ENCODE results near the gene NFIX. TPM values are rescaled to one million over a fixed set of nuclear protein-coding genes. Genes with fewer than 3 reads are reported as not detected.
"Not testable (repeated sequence)": the region's sequence is repeated elsewhere in the genome, so short reads cannot be mapped to it uniquely, and the experiment has no call there.

The NFIX gene
- total and polyA plus RNA-seq, 7 experiments from 2014 or later: 0.41 to 7.7 (median 5.9) TPM

- H3K27ac Mint-ChIP-seq: peak overlapping the region in 1 of 9 donors; percentile 52
- no peak overlapping the region for H3K27ac ChIP-seq (ENCODE audit: low read depth, low read length)
- DNase-seq (no peak), ATAC-seq (no peak)
- no peaks in the 10 kb centered on the region for H3K9me3 Mint-ChIP-seq
- peaks cover 4 to 62% (median 22%) of the 10 kb centered on the region in 3 experiments for H3K36me3 ChIP-seq (ENCODE audit: control insufficient read depth in 2 of 3, insufficient read depth in 3 of 3, low read length in 3 of 3)
- H3K4me1 Mint-ChIP-seq: peaks cover 19 to 44% (median 25%) of the 10 kb centered on the region in 7 donors
- H3K4me1 ChIP-seq (ENCODE audit: control insufficient read depth in 2 of 2, insufficient read depth in 2 of 2, low read length in 2 of 2): peaks cover 0 to 11% of the 10 kb centered on the region in 2 donors
- peaks cover 4 to 21% (median 5%) of the 10 kb centered on the region in 5 donors for H3K36me3 Mint-ChIP-seq
- H3K27me3 ChIP-seq (ENCODE audit: control insufficient read depth in 2 of 2, insufficient read depth in 2 of 2, low read length in 2 of 2): no peaks in the 10 kb centered on the region
- H3K4me3 Mint-ChIP-seq: peak overlapping the region in 1 of 10 donors; percentile 21
- H3K27me3 Mint-ChIP-seq: no peaks in the 10 kb centered on the region
- no peak overlapping the region for H3K4me3 ChIP-seq (ENCODE audit: low read length)
- POLR2A ChIA-PET: interaction anchor here (1.2 to 2.6 kb wide), 4 partner anchors 12 to 63 kb away, joined by 3 to 8 read pairs (median 4); partner anchors contain the start of genes CALR and GCDH
- CTCF ChIA-PET: interaction anchor here (0.5 to 1.9 kb wide), 5 partner anchors 12 to 68 kb away, joined by 3 to 12 read pairs (median 4); no protein-coding TSS in a partner anchor
- no peaks in the 10 kb centered on the region for H3K9me3 ChIP-seq (ENCODE audit: control insufficient read depth in 2 of 3, low read length in 3 of 3)
- intact Hi-C loops (cut with micrococcal nuclease): no loop called here
Measured at GRCh38 chr19:12953138-12953798, 42.0 kb upstream of the NFIX start.

GRCh38 chr19:12953799-12954611, 41.3 kb upstream of the NFIX start:
- no peak for DNase-seq
- H3K27ac ChIP-seq (ENCODE audit: low read depth, low read length): no peak overlapping the region
- POLR2A ChIA-PET: interaction anchor here (0.9 to 2.6 kb wide), 4 partner anchors 15 to 73 kb away, joined by 3 to 8 read pairs (median 4); partner anchors contain the start of genes CALR and DNASE2
- no peaks in the 10 kb centered on the region for H3K27me3 Mint-ChIP-seq
- no peak overlapping the region for H3K4me3 ChIP-seq (ENCODE audit: low read length)
- peak overlapping the region in 8 of 9 donors; percentile 9 to 81 (median 48) for H3K27ac Mint-ChIP-seq
- H3K4me1 ChIP-seq (ENCODE audit: control insufficient read depth in 2 of 2, insufficient read depth in 2 of 2, low read length in 2 of 2): peaks cover 0 to 11% of the 10 kb centered on the region in 2 donors
- CTCF ChIA-PET: interaction anchor here (0.6 to 1.9 kb wide), 4 partner anchors 11 to 313 kb away, joined by 3 to 12 read pairs (median 4); no protein-coding TSS in a partner anchor
- peaks cover 19 to 43% (median 25%) of the 10 kb centered on the region in 7 donors for H3K4me1 Mint-ChIP-seq
- H3K36me3 ChIP-seq (ENCODE audit: control insufficient read depth in 2 of 3, insufficient read depth in 3 of 3, low read length in 3 of 3): peaks cover 4 to 55% (median 14%) of the 10 kb centered on the region in 3 experiments
- H3K27me3 ChIP-seq (ENCODE audit: control insufficient read depth in 2 of 2, insufficient read depth in 2 of 2, low read length in 2 of 2): no peaks in the 10 kb centered on the region
- peaks cover 4 to 21% (median 5%) of the 10 kb centered on the region in 5 donors for H3K36me3 Mint-ChIP-seq
- peak overlapping the region in 5 of 10 donors; percentile 14 to 89 (median 32) for H3K4me3 Mint-ChIP-seq
- no peak for ATAC-seq
- no peaks in the 10 kb centered on the region for H3K9me3 Mint-ChIP-seq
- intact Hi-C loops (cut with micrococcal nuclease): no loop called here
- H3K9me3 ChIP-seq (ENCODE audit: control insufficient read depth in 2 of 3, low read length in 3 of 3): no peaks in the 10 kb centered on the region

GRCh38 chr19:12954612-12954962, 40.7 kb upstream of the NFIX start:
- POLR2A ChIA-PET: interaction anchor here (0.9 to 3.6 kb wide), 4 partner anchors 16 to 74 kb away, joined by 3 to 22 read pairs (median 4); partner anchors contain the start of genes CALR and DNASE2
- peaks cover 19 to 43% (median 25%) of the 10 kb centered on the region in 7 donors for H3K4me1 Mint-ChIP-seq

GRCh38 chr19:12955575-12955974, 39.7 kb upstream of the NFIX start:
- H3K9me3 Mint-ChIP-seq; H3K9me3 ChIP-seq (ENCODE audit: control insufficient read depth in 2 of 3, low read length in 3 of 3); H3K27me3 Mint-ChIP-seq; H3K27me3 ChIP-seq (ENCODE audit: control insufficient read depth in 2 of 2, insufficient read depth in 2 of 2, low read length in 2 of 2); ATAC-seq; intact Hi-C loops (cut with micrococcal nuclease); DNase-seq: not testable (repeated sequence)
- POLR2A ChIA-PET: interaction anchor here (2.2 to 3.6 kb wide), 3 partner anchors 8 to 17 kb away, joined by 12 to 22 read pairs (median 13); partner anchors contain the start of genes CALR and RAD23A
- Mint-ChIP-seq H3K4me3 (peak overlapping the region; percentile 81 to 89 (median 84)), H3K36me3 (peaks cover 0 to 12% (median 4%) of the 10 kb centered on the region in 5 donors), H3K4me1 (peaks cover 16 to 39% (median 22%) of the 10 kb centered on the region in 7 donors), H3K27ac (peak overlapping the region; percentile 81 to 92 (median 89))
- H3K4me3 ChIP-seq (ENCODE audit: low read length): peak overlapping the region; percentile 84
- peaks cover 0 to 11% of the 10 kb centered on the region in 2 donors for H3K4me1 ChIP-seq (ENCODE audit: control insufficient read depth in 2 of 2, insufficient read depth in 2 of 2, low read length in 2 of 2)
- CTCF ChIA-PET: interaction anchor here (1.4 to 2.1 kb wide), 3 partner anchors 10 to 70 kb away, joined by 4 to 13 read pairs (median 6); partner anchors contain the start of gene DAND5
- H3K27ac ChIP-seq (ENCODE audit: low read depth, low read length): peak overlapping the region; percentile 81
- H3K36me3 ChIP-seq (ENCODE audit: control insufficient read depth in 2 of 3, insufficient read depth in 3 of 3, low read length in 3 of 3): peaks cover 0 to 39% (median 8%) of the 10 kb centered on the region in 3 experiments

More at GRCh38 chr19:12954612-12954962, 40.7 kb upstream of the NFIX start:
- Histone ChIP-seq H3K9me3 (ENCODE audit: control insufficient read depth in 2 of 3, low read length in 3 of 3) (no peaks in the 10 kb centered on the region), H3K27ac (ENCODE audit: low read depth, low read length) (no peak overlapping the region), H3K27me3 (ENCODE audit: control insufficient read depth in 2 of 2, insufficient read depth in 2 of 2, low read length in 2 of 2) (no peaks in the 10 kb centered on the region), H3K4me1 (ENCODE audit: control insufficient read depth in 2 of 2, insufficient read depth in 2 of 2, low read length in 2 of 2) (peaks cover 0 to 11% of the 10 kb centered on the region in 2 donors), H3K4me3 (ENCODE audit: low read length) (no peak overlapping the region), H3K36me3 (ENCODE audit: control insufficient read depth in 2 of 3, insufficient read depth in 3 of 3, low read length in 3 of 3) (peaks cover 2 to 49% (median 9%) of the 10 kb centered on the region in 3 experiments)
- no peaks in the 10 kb centered on the region for H3K9me3 Mint-ChIP-seq
- no peak for DNase-seq
- ATAC-seq: no peak
- intact Hi-C loops (cut with micrococcal nuclease): no loop called here
- no peaks in the 10 kb centered on the region for H3K27me3 Mint-ChIP-seq
- H3K27ac Mint-ChIP-seq: peak overlapping the region in 8 of 9 donors; percentile 9 to 81 (median 39)
- peak overlapping the region in 6 of 10 donors; percentile 14 to 89 (median 40) for H3K4me3 Mint-ChIP-seq
- CTCF ChIA-PET: interaction anchor here (0.6 to 1.9 kb wide), 4 partner anchors 11 to 313 kb away, joined by 3 to 12 read pairs (median 5); partner anchors contain the start of gene DAND5
- H3K36me3 Mint-ChIP-seq: peaks cover 4 to 19% (median 5%) of the 10 kb centered on the region in 5 donors

DNA sequence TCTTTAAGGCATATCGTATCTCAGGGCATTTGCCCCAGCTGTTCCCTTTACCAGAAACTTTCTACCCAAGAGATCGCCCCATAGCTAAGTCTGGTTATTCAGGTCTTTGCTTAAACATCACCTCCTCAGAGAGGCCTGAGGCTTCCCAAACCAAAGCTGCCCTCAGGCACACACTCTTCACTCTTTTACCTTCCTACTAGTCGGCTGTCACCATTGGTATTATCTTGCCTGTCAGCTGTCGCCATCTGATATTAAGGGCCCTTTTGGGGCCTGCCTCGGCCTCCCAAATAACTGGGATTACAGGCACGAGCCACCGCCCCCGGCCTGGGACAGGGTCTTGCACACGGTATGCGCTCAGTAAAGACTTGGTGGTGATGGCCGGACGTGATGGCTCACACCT, 39.3 kb upstream of the NFIX start:
- no peaks in the 10 kb centered on the region for H3K27me3 Mint-ChIP-seq
- Histone ChIP-seq H3K27me3 (ENCODE audit: control insufficient read depth in 2 of 2, insufficient read depth in 2 of 2, low read length in 2 of 2) (no peaks in the 10 kb centered on the region), H3K4me1 (ENCODE audit: control insufficient read depth in 2 of 2, insufficient read depth in 2 of 2, low read length in 2 of 2) (peaks cover 0 to 11% of the 10 kb centered on the region in 2 donors), H3K9me3 (ENCODE audit: control insufficient read depth in 2 of 3, low read length in 3 of 3) (no peaks in the 10 kb centered on the region), H3K4me3 (ENCODE audit: low read length) (peak overlapping the region; percentile 84), H3K27ac (ENCODE audit: low read depth, low read length) (peak overlapping the region; percentile 81), H3K36me3 (ENCODE audit: control insufficient read depth in 2 of 3, insufficient read depth in 3 of 3, low read length in 3 of 3) (peaks cover 0 to 35% (median 6%) of the 10 kb centered on the region in 3 experiments)
- intact Hi-C loops (cut with micrococcal nuclease): loop anchor here (2.0 kb wide), 2 partner anchors 17 to 37 kb away; partner anchors contain the start of genes SYCE2 (in 2 of the 2) and CALR (in 1 of the 2)
- H3K36me3 Mint-ChIP-seq: peaks cover 0 to 12% (median 4%) of the 10 kb centered on the region in 5 donors
- peak overlapping the region; percentile 16 to 92 (median 89) for H3K27ac Mint-ChIP-seq
- no peak for DNase-seq
- ChIA-PET CTCF (interaction anchor here (1.0 to 2.1 kb wide), 4 partner anchors 9 to 71 kb away, joined by 3 to 13 read pairs (median 5); partner anchors contain the start of gene DAND5), POLR2A (interaction anchor here (0.8 to 3.6 kb wide), 6 partner anchors 8 to 71 kb away, joined by 3 to 22 read pairs (median 9); partner anchors contain the start of genes CALR and RAD23A)
- H3K4me1 Mint-ChIP-seq: peaks cover 16 to 35% (median 22%) of the 10 kb centered on the region in 7 donors
- peak overlapping the region; percentile 81 to 89 (median 84) for H3K4me3 Mint-ChIP-seq
- H3K9me3 Mint-ChIP-seq: no peaks in the 10 kb centered on the region
- no peak for ATAC-seq

Data from naive thymus-derived CD4-positive, alpha-beta T cell (primary cell).